Measurements from ENCODE around the gene R3HDML.
"Not testable (repeated sequence)": the region's sequence is repeated elsewhere in the genome, so short reads cannot be mapped to it uniquely, and the experiment has no call there.

- TF ChIP-seq CTCF (optimal IDR thresholded peaks at IDR 0.05 in 1 of 3, IDR thresholded peaks at IDR 0.05 in 1 of 3, conservative IDR thresholded peaks at IDR 0.05 in 1 of 3; ENCODE audit: extremely low read depth in 1 of 3, insufficient read depth in 2 of 3, low read length in 3 of 3); EZH2 (IDR thresholded peaks at IDR 0.05; ENCODE audit: low read length): not testable (repeated sequence)
Observed at GRCh38 chr20:44299011-44299535, 37.8 kb upstream of the R3HDML start.
